Subcutaneous adipose tissue (tissue), 4 donors: ENCODE results near the gene MYO1B. TPM values are rescaled to one million over a fixed set of nuclear protein-coding genes. Genes with fewer than 3 reads are reported as not detected.

ENCODE experiments used
- CTCF ChIP-seq: fragments of 450-650 bp; IDR thresholded peaks from one replicate; pipeline ENCODE4 v1.5.1; 2016; ENCODE audit warnings: low read depth, mild to moderate bottlenecking, control low read depth, antibody characterized with exemption, moderate library complexity
- total RNA-seq, 4 donors: library from RNA; depleted of rRNA; stranded (reverse); fragments of >200 nt; gene quantifications; one replicate each; pipeline ENCODE4 v1.1.0, GENCODE V29; 2016

The MYO1B gene
- total RNA-seq, 4 donors from 2014 or later: 34.3 to 102 (median 59.3) TPM

- no peak for TF ChIP-seq CTCF
Measured at GRCh38 chr2:191443446-191443845, 198.2 kb downstream of the MYO1B start.

- no peak for TF ChIP-seq CTCF
Measured at GRCh38 chr2:191446910-191447309, 201.7 kb downstream of the MYO1B start.

GRCh38 chr2:191451116-191451515, 205.9 kb downstream of the MYO1B start:
- TF ChIP-seq CTCF: no peak

GRCh38 chr2:191452065-191452464, 206.9 kb downstream of the MYO1B start:
- TF ChIP-seq CTCF: no peak

- no peak for TF ChIP-seq CTCF
Measured at GRCh38 chr2:191453761-191454160, 208.6 kb downstream of the MYO1B start.

- TF ChIP-seq CTCF: no peak
Measured at GRCh38 chr2:191459158-191459557, 214.0 kb downstream of the MYO1B start.

- TF ChIP-seq CTCF: no peak
Measured at GRCh38 chr2:191462370-191462769, 217.2 kb downstream of the MYO1B start.
